OCI-LY3 (cell line): ENCODE measurements around the gene FAM163A.

Source experiments
- EZH2phosphoT487 ChIP-seq: fragments of 200-600 bp; shearing (Covaris generic); IDR thresholded peaks from 2 replicates; pipeline ENCODE4 v1.6.1; 2018; ENCODE audit warnings: antibody characterized with exemption, mixed run types, low read depth
- TF ChIP-seq, protein P1 (sequence below): fragments of 200-600, 300-600 bp; sonication (generic); IDR thresholded peaks from 2 replicates; pipeline ENCODE4 v1.5.1; 2014; ENCODE audit warnings: antibody characterized with exemption, low read length, low read depth

DNA sequence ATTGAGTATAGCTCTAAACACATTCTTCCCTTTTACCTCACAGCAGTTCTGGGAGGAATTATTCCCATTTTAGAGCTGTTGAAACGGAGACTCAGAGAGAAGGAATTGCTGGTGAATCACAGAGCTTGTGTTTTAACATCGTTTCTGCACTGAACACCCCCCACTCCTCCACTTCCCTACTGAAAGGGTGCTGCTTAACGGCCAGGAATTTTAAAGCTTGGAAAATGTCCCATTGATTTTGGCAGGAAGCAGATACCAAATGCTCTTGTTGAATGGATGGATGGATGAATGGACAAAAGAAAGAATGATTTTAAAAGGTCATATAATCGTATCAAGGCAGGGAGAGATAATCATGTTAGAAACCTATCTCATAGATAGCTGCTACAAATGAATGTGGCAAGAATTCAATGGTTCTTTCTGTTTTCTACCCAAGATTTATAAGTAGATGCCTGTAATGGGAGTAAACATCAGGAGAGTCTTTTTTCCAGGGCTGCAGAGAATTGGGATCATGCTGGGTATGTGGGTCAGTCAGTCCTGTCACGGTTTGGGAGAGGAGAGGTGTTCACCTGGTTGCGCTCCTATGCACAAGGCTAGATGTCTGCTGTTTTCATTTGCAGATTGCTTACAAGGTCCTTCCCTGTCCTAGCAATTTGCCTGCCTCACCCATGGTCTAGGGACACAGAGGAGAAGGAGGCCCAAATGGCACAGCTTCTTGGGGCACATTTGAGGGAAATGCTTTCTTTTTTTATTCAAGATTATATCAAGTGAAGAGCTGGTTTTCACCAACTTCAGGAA lies 19.0 kb downstream of the FAM163A start:
- TF ChIP-seq, protein P1, sequence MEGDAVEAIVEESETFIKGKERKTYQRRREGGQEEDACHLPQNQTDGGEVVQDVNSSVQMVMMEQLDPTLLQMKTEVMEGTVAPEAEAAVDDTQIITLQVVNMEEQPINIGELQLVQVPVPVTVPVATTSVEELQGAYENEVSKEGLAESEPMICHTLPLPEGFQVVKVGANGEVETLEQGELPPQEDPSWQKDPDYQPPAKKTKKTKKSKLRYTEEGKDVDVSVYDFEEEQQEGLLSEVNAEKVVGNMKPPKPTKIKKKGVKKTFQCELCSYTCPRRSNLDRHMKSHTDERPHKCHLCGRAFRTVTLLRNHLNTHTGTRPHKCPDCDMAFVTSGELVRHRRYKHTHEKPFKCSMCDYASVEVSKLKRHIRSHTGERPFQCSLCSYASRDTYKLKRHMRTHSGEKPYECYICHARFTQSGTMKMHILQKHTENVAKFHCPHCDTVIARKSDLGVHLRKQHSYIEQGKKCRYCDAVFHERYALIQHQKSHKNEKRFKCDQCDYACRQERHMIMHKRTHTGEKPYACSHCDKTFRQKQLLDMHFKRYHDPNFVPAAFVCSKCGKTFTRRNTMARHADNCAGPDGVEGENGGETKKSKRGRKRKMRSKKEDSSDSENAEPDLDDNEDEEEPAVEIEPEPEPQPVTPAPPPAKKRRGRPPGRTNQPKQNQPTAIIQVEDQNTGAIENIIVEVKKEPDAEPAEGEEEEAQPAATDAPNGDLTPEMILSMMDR: no peak
- no peak for TF ChIP-seq EZH2phosphoT487
